LNCAP (cell line): ENCODE data around the gene GSX2.

Source experiments
- TF ChIP-seq, protein P1 (sequence below): fragments of 450-650 bp; IDR thresholded peaks from 2 replicates; pipeline ENCODE4 v1.5.1; 2017; ENCODE audit warnings: mild to moderate bottlenecking

GSX2 gene

GRCh38 chr4:54099748-54100574, at the start of gene GSX2:
GSX2 (plus strand) TSS chr4:54100163; CDS start chr4:54100345, 182 bp downstream.
- TF ChIP-seq, protein P1, sequence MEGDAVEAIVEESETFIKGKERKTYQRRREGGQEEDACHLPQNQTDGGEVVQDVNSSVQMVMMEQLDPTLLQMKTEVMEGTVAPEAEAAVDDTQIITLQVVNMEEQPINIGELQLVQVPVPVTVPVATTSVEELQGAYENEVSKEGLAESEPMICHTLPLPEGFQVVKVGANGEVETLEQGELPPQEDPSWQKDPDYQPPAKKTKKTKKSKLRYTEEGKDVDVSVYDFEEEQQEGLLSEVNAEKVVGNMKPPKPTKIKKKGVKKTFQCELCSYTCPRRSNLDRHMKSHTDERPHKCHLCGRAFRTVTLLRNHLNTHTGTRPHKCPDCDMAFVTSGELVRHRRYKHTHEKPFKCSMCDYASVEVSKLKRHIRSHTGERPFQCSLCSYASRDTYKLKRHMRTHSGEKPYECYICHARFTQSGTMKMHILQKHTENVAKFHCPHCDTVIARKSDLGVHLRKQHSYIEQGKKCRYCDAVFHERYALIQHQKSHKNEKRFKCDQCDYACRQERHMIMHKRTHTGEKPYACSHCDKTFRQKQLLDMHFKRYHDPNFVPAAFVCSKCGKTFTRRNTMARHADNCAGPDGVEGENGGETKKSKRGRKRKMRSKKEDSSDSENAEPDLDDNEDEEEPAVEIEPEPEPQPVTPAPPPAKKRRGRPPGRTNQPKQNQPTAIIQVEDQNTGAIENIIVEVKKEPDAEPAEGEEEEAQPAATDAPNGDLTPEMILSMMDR, result no peak

GRCh38 chr4:54050214-54050904, 49.6 kb upstream of the GSX2 start:
- TF ChIP-seq, protein P1, result no peak

GRCh38 chr4:54054501-54054900, 45.5 kb upstream of the GSX2 start:
- TF ChIP-seq, protein P1, result no peak

GRCh38 chr4:54055494-54055893, 44.5 kb upstream of the GSX2 start:
- TF ChIP-seq, protein P1, result no peak

DNA sequence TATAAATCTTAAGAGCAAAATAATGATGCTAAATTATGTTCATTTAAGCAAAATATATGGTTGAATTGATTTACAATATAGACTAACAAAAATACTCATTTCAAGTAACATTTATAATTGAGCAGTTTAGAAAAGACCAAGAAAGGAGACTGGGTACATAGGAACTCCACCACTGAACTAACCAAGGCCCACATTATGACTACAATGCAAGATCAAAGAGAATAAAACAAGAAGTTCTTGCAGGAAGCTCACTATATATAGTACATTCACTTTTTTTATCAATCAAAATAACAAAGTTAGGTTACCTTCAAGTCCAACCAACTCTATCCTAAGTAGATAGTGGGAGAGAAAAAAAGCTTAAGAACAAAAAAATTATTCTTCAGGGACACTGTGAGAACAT, 43.6 kb upstream of the GSX2 start:
- TF ChIP-seq, protein P1, result no peak

GRCh38 chr4:54058171-54058570, 41.8 kb upstream of the GSX2 start:
- TF ChIP-seq, protein P1, result no peak

DNA sequence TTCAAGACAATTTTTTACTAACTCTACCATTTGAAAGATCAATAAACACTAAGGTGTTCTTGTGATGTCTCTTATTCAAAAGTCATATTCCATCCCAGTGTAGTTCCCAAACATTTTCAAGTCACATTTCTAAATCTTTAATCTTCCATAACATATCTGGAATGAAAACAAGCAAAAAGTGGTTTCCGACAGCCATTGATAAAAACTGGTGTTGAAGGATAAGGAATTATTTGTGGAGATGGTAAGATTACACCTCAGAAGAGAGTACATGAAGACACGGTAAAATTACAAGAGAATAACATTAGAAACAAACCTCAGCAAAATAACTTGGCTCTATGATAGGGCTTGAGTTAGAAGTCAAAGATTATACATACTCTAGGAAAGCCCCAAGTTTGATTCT, 39.8 kb upstream of the GSX2 start:
- TF ChIP-seq, protein P1, result no peak
